Measurements from ENCODE around the gene COMMD10.

DNA sequence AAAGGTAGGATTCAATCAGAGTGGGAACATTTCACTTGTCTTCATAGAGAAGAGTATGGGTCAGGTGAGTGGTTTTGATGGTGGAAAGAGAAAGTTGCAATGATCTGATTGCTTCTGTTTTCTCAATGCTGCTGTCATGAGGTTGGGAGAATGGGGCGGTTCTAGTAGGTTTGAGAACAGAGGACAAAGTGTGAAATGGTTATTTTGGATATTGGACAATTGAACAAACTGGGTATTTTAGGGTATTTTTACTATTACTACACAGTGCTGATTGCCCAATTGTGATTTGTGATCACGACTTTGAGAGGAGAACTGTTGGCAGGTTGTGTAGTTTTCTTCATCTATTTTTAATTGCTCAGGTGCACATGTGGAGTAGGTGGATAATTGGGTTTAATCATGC lies 60.2 kb downstream of the COMMD10 start:
- TF ChIP-seq CTCF (conservative IDR thresholded peaks at IDR 0.05) (no peak), ZFX (IDR thresholded peaks at IDR 0.05) (no peak)
